GM12872 (cell line): ENCODE measurements around the gene EIF1AY.

ENCODE experiments used
- CTCF ChIP-seq: IDR thresholded peaks from 3 replicates; pipeline ENCODE4 v1.5.1; 2011; ENCODE audit warnings: low read depth, mild to moderate bottlenecking, low read length, moderate library complexity; ENCODE audit not compliant: insufficient read depth

The EIF1AY gene

GRCh38 chrY:20586161-20586560 is 10.6 kb downstream of the EIF1AY start:
- no peak for TF ChIP-seq CTCF
